Osteoblast (primary cell): ENCODE data around the gene CHPF. TPM values are rescaled to one million over a fixed set of nuclear protein-coding genes. Genes with fewer than 3 reads are reported as not detected.

ENCODE experiments used
- DNase-seq: peaks from one replicate; pipeline ENCODE4 v3.0.0; 2011; ENCODE audit warnings: low spot score, mixed read lengths; ENCODE audit not compliant: insufficient read length; ENCODE audit errors: missing footprints
- H2AFZ ChIP-seq: 2 replicates; pipeline ENCODE4 v1.6.0; 2011; ENCODE audit warnings: mild to moderate bottlenecking, low read length
- H3K27ac ChIP-seq: 2 replicates; pipeline ENCODE4 v1.5.1; 2011; ENCODE audit warnings: mild to moderate bottlenecking, low read depth, low read length, moderate library complexity
- H3K27me3 ChIP-seq: 2 replicates; pipeline ENCODE4 v1.6.0; 2012; ENCODE audit warnings: mild to moderate bottlenecking, control low read depth, inconsistent platforms, low read length, moderate library complexity; ENCODE audit not compliant: insufficient read depth
- H3K36me3 ChIP-seq: 2 replicates; pipeline ENCODE4 v1.5.1; 2011; ENCODE audit warnings: mild to moderate bottlenecking, low read length, control low read depth, moderate library complexity; ENCODE audit not compliant: insufficient read depth
- H3K4me1 ChIP-seq: 2 replicates; pipeline ENCODE4 v1.5.1; 2011; ENCODE audit warnings: mild to moderate bottlenecking, low read length, control low read depth, moderate library complexity; ENCODE audit not compliant: insufficient read depth
- H3K4me2 ChIP-seq: 2 replicates; pipeline ENCODE4 v1.6.0; 2011; ENCODE audit warnings: mild to moderate bottlenecking, low read length; ENCODE audit not compliant: insufficient read depth
- H3K4me3 ChIP-seq: fragments of 200-600 bp; sonication (generic); 3 replicates; pipeline ENCODE4 v1.5.1; 2012; ENCODE audit warnings: mild to moderate bottlenecking, low read length, inconsistent platforms; ENCODE audit not compliant: insufficient read depth
- H3K79me2 ChIP-seq: 2 replicates; pipeline ENCODE4 v1.6.0; 2012; ENCODE audit warnings: mild to moderate bottlenecking, low read length, control low read depth, inconsistent platforms; ENCODE audit not compliant: insufficient read depth
- H3K9me3 ChIP-seq: 2 replicates; pipeline ENCODE4 v1.5.1; 2011; ENCODE audit warnings: low read depth, low read length, control low read depth
- H4K20me1 ChIP-seq: 2 replicates; pipeline ENCODE4 v1.6.0; 2012; ENCODE audit warnings: mild to moderate bottlenecking, low read length, control low read depth; ENCODE audit not compliant: insufficient read depth
- total RNA-seq: library from RNA; depleted of rRNA; stranded (reverse); fragments of >200 nt; gene quantifications from 2 replicates; pipeline ENCODE4 v1.2.3, GENCODE V29; 2012
- TF ChIP-seq, protein P1 (sequence below): IDR thresholded peaks from 2 replicates; pipeline ENCODE4 v1.5.1; 2011; ENCODE audit warnings: mild to moderate bottlenecking, low read depth, low read length, moderate library complexity; ENCODE audit errors: extremely low read depth

CHPF gene
- total RNA-seq, 1 donor: 192 TPM

DNA sequence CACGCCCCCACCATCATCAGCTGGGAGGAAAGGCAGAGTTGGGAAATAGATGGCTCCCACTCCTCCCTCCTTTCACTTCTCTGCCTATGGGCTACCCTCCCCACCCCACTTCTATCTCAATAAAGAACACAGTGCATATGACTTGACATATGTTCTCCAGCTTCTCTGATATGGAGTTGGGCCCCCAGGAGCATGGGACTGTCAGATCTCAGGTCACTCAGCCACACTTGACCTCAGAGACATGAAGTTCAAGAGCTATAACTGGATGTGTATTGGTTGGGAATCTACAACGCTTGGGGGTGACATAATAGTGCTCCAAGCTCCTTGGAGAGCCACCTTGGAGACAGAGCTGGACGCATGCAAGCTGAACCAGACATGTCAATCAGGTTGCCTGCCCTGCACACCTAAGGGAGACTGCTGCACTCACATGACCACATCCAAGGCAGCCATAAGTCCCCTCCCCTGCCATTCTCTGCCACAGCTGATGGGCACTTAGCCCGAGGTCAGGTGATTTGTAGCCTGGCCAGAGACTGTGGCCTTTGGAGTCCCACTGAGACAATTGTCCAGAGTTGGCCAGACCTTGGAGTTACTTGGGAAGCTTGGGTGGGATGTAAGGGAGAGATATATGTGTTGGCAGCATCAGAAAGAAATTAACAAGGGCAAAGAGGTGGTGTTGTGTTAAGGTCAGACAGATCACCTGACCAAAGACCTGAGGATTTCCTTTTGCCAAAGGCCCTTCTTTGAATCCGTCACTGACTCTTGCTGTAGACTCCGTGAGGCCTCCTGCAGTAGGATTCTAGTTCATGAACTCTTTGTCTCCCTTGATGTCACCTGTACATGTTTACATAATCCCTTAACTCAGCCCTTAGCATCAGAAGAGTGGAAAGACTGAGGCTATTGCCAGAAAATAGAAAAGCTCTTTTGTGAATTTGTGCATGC lies 32.2 kb upstream of the CHPF start:
- Histone ChIP-seq H3K79me2 (no peaks in the 10 kb centered on the region), H3K4me1 (no peaks in the 10 kb centered on the region)

DNA sequence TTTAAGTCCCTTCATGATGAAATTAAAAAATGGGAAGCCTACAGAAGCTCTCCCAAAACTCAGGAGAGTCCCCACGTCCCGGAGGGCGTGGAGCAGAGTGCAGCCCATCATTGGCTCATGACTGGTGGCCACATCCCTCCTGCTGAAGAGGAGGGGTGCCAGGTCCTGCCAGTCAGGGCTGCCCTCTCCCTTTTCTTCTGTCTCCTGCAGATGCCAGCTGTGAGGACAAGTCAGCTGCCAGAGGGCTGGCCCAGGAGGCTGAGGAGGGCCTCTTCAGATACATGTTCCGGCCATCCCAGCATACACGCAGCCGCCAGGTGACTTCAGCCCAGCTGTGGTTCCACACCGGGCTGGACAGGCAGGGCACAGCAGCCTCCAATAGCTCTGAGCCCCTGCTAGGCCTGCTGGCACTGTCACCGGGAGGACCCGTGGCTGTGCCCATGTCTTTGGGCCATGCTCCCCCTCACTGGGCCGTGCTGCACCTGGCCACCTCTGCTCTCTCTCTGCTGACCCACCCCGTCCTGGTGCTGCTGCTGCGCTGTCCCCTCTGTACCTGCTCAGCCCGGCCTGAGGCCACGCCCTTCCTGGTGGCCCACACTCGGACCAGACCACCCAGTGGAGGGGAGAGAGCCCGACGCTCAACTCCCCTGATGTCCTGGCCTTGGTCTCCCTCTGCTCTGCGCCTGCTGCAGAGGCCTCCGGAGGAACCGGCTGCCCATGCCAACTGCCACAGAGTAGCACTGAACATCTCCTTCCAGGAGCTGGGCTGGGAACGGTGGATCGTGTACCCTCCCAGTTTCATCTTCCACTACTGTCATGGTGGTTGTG lies 31.1 kb upstream of the CHPF start:
- Histone ChIP-seq H3K27me3 (peaks cover 33% of the 10 kb centered on the region), H3K9me3 (no peaks in the 10 kb centered on the region), H3K79me2 (peaks cover under 1% of the 10 kb centered on the region), H3K27ac (no peak overlapping the region), H3K36me3 (peaks cover 2% of the 10 kb centered on the region), H3K4me3 (no peak overlapping the region), H4K20me1 (peaks cover 4% of the 10 kb centered on the region), H3K4me2 (no peak overlapping the region), H3K4me1 (no peaks in the 10 kb centered on the region), H2AFZ (no peak overlapping the region)
- no peak for DNase-seq
- TF ChIP-seq, protein P1, sequence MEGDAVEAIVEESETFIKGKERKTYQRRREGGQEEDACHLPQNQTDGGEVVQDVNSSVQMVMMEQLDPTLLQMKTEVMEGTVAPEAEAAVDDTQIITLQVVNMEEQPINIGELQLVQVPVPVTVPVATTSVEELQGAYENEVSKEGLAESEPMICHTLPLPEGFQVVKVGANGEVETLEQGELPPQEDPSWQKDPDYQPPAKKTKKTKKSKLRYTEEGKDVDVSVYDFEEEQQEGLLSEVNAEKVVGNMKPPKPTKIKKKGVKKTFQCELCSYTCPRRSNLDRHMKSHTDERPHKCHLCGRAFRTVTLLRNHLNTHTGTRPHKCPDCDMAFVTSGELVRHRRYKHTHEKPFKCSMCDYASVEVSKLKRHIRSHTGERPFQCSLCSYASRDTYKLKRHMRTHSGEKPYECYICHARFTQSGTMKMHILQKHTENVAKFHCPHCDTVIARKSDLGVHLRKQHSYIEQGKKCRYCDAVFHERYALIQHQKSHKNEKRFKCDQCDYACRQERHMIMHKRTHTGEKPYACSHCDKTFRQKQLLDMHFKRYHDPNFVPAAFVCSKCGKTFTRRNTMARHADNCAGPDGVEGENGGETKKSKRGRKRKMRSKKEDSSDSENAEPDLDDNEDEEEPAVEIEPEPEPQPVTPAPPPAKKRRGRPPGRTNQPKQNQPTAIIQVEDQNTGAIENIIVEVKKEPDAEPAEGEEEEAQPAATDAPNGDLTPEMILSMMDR: no peak

More for the DNA sequence above, 32.2 kb upstream of the CHPF start:
- H3K9me3 ChIP-seq: no peaks in the 10 kb centered on the region
- no peak for DNase-seq
- H3K4me3 ChIP-seq: no peak overlapping the region
- no peaks in the 10 kb centered on the region for H3K36me3 ChIP-seq
- H2AFZ ChIP-seq: no peak overlapping the region
- peaks cover 33% of the 10 kb centered on the region for H3K27me3 ChIP-seq
- H3K27ac ChIP-seq: no peak overlapping the region
- H4K20me1 ChIP-seq: no peaks in the 10 kb centered on the region
- TF ChIP-seq, protein P1: no peak
- no peak overlapping the region for H3K4me2 ChIP-seq

DNA sequence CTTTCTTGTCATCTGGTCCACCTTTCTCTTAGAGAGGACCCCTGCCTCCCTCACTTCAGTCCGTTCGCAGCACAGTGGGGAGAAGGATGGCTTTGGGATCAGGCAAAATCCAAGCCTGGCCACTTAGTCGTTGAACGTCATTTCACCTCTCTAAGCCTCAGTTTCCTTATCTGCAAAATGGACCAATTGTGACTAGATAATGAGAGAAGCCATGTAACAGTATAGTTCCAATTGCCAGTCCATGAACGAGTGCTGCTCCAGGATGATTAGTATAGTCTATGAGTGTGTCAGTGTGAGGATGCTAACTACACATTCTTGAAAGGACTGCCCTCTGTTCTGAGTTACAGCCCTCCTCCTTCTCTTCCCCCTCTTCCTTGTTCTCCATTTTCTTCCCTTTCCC lies 29.6 kb upstream of the CHPF start:
- Histone ChIP-seq H4K20me1 (peaks cover 7% of the 10 kb centered on the region), H3K4me3 (no peak overlapping the region), H3K27me3 (peaks cover 31% of the 10 kb centered on the region), H3K36me3 (peaks cover 10% of the 10 kb centered on the region), H3K9me3 (no peaks in the 10 kb centered on the region), H3K27ac (no peak overlapping the region), H2AFZ (no peak overlapping the region), H3K79me2 (peaks cover 4% of the 10 kb centered on the region), H3K4me1 (no peaks in the 10 kb centered on the region), H3K4me2 (no peak overlapping the region)
- TF ChIP-seq, protein P1: no peak
- no peak for DNase-seq
